ENCODE results near the gene PLA2G7.

PLA2G7 gene

DNA sequence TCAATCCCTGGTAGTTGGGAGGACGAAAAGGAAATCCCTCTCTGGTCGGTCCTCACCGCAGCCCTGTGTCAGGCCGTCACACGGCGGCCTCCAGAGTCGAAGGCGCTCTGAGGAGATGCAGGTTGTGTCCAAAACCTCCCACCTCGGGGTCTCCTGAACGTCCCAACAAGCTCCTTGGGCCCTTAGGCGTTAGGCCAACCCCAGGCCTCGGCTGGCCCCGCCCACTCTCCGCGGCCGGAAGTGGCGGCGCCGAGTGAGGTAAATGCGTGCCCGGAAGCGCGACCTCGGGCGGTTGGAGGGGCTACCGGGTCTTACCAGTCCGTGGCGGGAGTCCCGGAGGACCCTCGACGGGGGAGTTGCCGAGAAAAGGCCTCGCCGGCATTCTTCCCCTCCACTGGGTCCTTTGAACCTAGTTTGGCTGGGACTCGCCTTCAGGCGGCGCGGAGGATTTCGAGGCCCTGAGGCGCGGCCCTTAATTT lies 47.5 kb downstream of the PLA2G7 start, which contains the start of gene TDRD6:
TDRD6 (plus strand) TSS at position 267 of the 479 bp plus-strand sequence. CDS start 244 bp downstream, outside the sequence.
- DNase-seq: no peak

DNA sequence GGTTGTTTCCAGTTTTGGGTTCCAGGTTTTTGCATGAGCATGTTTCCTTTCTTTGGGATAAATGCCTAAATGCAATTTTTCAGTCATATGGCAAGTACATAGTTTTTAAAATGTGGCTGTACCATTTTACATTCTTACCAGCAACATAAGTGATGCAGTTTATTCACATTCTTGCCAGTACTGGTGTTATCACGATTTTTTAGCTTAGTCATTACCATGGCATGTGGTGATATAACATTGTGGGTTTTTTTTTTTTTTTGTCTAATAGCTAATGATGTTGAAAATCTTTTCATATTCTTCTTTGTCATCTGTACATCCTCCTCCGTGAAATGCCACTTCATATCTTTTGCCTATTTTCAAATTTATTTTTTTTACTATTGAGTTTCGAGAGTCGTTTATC lies 50.4 kb downstream of the PLA2G7 start:
- no peak for DNase-seq

DNA sequence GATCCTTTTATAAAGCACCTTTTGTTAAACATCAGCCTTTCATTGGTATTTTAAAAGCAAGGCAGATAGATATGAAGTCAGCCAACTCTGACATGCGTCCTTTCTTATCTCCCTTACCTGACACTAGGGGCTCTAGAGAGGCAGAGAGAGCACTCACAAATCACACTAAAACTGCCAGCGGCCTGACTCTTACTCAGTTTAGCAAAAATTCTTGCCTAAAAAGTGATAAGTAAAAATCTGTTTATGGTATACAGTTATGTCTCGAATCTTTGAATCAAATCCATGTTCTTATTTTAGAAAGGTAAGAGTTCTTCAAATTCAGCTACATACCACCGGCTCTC lies 57.9 kb downstream of the PLA2G7 start:
- DNase-seq: no peak

DNA sequence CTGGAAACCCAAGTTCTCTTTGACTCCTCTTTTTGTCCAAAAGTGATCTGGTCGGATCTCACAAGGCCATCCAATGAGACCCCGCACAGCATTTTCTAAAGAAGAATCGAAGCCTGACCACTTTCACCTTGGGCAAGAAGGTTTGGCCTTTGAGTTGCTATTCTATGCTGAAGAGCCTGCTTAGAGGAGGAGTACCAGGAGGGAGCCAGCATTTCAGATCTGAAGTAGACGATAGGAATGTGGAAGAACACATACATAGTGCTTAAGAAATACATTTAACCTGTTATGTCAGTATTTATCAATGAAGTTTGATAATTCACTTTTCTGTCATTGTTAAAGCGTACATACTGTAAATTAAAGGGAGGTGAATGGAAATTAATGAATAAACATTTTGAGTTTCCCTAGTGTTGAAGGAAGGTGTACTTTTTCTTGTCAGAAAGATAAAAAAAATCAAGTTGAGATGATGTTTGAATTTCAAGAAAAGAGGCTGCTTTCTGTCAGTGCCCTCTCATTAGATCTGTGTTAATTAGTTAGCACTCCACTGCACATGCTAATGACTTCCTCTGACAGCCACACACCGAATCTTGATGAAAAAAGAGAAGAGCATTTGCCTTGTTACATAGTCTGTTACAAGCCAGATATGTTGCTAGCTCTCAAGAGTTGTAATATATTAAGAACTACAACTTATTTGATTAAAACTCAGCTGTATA lies 58.4 kb downstream of the PLA2G7 start:
- DNase-seq: no peak

DNA sequence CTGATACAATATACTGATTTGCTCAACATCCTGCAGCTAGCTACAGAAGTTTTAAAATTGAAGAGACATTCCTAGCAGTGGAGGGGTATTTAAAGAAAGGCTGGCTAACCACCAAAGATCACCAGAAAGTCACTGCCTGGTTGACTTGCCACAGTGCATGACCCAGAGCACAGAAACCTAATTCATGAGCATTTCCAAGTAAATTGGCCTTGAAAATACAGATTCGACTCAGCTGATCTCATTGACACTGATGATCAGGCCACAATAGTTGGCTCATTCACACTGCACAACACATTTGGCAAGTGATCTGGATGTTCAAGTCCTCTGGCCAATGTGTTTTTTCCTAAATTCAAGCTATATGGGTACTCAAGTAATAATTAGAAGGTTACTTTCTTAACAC lies 60.8 kb downstream of the PLA2G7 start:
- DNase-seq: no peak

DNA sequence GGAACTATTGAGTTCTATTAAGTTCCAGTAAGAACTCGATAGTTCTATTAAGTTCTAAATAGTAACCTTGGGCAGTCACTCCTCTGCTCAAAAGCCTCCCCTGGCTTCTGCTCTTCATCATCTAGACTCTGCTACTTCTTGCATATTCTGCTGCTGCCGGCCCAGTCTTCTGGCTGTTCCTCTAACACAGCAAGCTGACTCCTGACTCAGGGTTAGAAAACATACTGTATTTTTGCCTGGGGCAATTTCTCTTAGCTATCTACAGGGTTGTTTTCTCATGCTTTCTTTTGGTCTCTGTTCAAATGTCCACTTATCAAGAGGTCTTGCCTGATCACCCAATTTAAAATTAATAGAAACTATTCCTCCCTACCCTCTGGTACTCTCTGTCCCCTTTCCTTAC lies 67.8 kb downstream of the PLA2G7 start:
- no peak for DNase-seq

DNA sequence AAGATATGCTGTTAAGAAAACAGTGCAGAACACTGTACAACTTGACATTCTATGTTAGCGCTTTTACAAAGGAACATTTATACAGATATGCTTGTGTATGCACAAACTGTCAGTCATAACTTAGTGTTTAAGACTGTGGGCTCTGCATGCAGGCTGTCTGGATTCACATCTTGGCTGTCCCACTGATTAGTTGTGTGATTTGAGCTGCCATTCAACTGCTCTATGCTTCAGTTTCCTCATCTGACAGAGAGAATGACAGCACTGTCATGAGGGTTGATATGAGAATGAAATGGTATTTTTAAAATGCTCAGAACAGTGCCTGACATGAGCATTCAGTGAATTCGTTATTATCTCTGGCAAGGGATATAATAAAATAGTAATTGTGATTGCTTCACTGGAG lies 73.7 kb downstream of the PLA2G7 start:
- DNase-seq: no peak

DNA sequence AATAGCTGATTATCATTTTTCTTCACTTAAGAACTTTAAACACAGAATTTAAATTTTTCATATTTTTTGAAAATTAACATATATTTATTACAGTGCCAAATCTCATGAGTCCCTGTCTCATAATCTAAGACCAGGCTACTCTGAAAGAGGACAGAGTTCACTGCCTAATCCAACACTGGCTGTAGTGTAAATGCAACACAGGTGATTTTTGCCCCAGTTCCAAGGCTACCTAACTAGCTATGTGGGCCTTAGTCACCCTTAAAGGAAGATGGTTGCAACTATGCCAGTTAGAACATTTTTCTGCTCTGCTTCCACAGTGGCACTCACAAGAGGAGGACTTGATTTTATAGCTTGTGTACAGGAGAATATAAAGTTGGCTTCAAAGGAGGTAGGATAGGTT lies 77.5 kb downstream of the PLA2G7 start:
- DNase-seq: no peak

DNA sequence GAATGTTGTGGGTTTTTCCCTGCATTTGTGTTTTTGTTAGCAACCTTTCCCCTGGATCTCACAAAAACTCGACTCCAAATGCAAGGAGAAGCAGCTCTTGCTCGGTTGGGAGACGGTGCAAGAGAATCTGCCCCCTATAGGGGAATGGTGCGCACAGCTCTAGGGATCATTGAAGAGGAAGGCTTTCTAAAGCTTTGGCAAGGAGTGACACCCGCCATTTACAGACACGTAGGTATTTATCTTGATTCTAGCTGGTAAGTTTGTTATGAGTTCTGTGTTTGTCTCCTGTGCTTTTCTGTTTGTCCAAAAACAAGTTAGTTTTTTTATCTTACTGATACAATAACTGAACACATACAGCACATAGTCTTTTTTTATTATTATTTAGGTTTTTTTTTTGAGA lies 79.4 kb downstream of the PLA2G7 start:
- no peak for DNase-seq
